GM19025 (cell line): ENCODE measurements around the gene SPRED2.
"Not testable (repeated sequence)": the region's sequence is repeated elsewhere in the genome, so short reads cannot be mapped to it uniquely, and the experiment has no call there.

ENCODE experiments used
- ATAC-seq: cut with Tn5 transposase; IDR thresholded peaks from one replicate; pipeline ENCODE4 v1.9.1; 2021; ENCODE audit warnings: mild to moderate bottlenecking, low read depth, moderate library complexity; ENCODE audit not compliant: unreplicated experiment

The SPRED2 gene

DNA sequence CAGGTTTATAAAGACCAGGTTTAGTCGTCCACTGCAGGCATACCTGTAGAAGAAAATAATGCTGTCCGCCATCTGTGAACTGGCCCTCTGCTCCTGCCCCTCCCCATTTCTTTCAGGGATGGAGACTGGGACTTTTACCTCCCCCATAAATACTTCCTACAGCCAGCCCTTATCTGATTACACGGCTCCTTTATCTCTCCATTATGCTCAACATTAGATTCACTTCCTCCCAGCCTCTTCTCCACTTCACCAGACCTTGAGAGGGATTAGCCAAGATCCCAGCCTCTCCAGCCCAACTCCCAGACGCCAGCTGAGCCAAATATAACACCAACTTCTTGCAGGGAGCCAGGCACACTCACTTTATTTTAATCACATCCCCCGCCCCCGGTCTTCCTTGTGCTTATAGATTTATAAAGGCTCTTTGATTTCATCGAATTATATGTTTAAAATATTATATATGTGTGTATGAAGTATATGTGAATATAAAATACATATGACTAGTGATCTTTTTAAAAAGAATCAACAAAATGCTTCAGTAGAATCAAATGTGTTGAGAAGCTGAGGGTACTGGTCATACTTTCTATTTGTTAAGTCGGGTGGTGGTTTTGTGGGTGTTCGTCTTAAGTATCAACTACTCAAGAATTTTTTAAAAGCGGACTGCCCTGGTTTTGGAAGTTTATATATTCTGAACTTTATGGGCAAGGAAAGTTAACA, 81.0 kb downstream of the SPRED2 start:
- ATAC-seq, result no peak

DNA sequence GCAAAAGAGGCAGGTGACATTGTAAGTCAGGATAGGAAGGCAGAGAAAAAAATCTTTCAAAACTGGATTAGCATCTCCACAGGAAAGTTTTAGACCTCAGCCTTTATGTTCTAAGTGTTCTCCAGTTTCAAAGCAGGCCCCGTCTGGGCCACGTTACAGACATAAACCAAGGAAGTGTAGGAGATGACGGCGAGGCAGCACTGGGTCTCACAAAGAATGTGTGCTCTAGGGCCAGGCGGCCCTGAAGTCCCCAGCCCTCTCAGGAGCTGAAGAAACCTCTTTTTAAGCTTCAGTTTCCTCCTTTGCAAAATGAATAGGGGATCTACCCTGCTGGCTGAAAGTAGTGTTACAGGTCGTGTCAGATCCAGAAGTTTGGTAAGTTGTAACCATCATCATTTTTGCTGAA, 81.7 kb downstream of the SPRED2 start:
- no peak for ATAC-seq

DNA sequence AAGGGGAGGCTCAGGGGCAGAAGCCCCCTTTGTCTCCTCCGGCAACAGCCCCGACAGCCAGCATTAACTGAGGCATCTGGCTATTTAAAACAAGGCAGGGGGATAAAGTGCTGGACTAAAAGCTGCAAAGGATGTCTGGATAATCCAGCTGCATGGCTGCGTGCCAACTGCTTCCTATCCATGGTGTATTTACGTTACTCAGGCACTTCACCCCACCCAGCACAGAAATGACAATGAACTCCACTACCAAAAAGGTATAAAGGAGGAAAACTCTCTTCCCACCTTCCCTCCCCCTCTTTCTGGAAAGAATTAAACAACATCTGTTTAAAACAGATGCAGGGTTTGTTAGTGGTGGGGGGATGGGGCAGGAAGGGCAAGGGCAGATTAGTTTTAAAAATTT, 82.5 kb downstream of the SPRED2 start:
- no peak for ATAC-seq

DNA sequence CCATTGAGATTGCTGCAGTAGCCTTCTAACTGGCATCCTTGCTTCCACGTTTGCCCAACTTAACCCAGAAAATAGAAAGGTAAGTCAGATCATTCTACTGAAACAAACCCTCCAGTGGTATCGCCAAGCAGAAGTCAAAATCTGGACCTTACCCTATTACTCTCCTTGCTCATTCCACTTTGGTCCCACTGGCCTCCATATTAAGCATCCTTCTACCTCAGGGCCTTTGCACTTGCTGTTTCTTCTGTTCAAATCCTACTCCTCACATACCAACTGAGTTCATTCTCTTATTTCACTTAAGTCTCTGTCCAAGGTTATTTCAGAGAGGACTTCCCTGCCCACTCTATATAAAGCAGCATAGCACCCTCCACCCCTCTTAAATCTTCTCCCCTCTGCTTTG, 84.5 kb downstream of the SPRED2 start:
- ATAC-seq, result no peak

DNA sequence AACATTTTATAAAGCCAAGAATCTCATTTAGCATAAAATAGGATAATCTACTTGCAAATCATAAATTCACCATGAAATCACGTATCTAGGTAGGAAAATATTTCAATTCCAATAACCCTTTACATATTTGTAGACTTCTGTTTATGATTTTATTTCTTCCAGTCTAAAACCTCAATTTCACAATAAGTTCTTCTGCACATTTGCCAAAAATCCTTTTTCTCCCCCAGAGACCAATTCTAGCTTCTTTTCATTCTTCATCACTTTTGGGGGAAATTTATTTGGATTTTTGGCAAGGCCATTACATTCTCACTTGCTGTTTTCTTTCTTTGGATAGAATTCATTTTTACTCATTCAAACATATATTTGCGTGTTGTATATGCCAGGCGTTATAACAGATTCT, 86.8 kb downstream of the SPRED2 start:
- no peak for ATAC-seq

DNA sequence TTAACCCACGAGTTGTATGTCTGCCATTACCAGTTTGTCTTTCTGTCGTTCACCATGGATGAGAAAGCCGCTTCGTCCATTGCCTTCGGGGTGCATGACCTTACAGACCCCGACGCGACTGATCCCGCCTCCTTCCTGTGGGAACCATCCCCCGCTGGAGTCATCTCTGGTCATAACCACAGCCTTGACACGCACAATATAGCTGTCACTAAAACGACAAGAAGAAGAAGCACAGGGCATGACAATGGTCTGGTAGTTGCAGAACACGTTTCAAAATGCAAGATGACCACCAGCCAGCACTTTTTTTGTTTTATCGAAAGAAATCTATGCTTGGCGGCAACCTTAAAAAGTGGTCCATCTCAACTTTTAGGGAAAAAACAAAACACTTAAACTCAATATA, 87.7 kb downstream of the SPRED2 start:
- ATAC-seq, result no peak

DNA sequence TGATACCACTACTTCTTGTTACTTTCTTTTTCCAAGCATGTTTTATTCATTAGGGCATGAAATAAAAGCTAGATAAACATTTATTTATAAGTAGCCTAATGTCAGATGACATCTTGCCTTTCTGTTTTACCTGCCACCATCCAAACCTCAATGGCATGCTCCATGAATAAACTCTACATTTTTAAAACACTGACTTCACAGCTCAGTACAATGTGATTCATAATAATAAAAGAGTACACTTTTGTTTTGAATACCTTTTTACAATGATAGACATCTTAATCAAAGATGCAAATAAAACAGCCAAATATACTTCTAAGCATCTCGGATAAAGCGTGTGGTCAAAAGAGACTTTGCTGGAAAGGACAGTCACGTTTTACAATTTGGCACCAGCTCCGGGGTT, 88.2 kb downstream of the SPRED2 start:
- no peak for ATAC-seq

DNA sequence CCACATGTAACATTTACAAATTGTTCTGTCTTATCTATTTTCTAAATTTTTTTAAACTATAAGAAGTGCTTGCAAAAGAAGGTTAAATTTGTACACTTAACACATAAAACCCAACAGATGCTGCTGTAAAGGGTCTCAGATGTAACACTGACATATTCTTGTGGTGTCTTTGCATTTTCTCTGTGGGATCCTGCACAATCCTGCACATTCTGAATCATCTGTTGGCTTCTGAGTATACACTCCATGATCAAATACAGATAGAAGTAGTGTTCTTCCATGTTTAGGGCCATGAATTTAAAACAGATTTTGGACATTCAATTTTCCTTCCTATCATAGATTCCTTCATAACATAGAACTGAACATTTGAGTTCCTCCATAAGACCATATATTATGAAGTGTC, 89.0 kb downstream of the SPRED2 start:
- no peak for ATAC-seq

DNA sequence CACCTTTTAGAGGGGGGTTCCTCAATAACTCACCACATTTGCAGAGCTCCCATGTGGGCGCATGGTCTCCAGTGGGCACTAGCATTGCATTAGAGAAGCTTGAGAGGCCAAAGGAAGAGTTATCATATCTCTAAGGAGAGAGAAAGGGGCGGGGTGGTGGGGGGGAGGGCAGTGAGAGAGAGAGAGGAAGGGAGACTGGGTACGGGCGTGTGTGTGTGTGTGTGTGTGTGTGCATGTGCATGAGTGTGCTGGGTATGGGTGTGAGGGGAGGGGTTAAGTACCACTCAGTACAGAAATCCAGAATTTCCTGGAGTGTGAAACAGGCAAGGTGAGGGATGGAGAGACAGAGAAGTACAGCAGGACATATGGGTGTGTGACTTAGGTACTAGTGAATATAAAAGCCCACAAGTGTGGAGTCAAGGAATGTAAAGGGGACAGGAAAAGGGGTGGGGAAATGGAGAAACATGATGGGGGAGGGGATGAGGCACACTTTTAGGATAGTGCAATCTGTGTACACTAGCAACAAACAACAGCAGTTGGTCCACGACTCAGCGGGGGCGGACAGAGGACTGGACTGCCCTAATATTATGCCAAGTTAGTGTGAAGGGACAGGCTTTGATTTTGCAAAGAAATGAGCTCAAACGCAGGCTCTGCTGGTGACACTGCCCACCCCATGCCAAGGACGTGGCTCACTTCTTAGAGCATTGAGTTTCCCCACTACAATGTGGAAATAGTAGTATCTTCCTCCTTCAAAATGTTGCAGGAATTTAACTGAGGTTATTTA, 91.3 kb downstream of the SPRED2 start:
- ATAC-seq, result no peak

DNA sequence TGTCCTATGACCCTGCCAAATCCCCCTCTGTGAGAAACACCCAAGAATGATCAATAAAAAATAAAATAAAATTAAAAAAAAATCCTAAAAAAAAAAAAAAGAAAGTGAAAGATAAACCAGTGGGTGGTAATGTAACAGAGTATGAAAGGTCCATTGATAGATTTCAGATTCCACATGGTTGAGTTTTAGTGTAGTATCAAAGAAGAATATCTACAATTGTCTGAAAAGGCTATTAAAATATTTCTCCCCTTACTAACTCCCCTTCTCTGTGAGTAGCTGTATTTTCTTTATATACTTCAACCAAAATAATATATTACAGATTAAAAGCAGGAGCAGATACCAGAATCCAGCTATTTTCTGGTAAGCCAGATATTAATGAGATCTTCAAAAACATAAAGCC, 92.8 kb downstream of the SPRED2 start:
- ATAC-seq, result no peak

DNA sequence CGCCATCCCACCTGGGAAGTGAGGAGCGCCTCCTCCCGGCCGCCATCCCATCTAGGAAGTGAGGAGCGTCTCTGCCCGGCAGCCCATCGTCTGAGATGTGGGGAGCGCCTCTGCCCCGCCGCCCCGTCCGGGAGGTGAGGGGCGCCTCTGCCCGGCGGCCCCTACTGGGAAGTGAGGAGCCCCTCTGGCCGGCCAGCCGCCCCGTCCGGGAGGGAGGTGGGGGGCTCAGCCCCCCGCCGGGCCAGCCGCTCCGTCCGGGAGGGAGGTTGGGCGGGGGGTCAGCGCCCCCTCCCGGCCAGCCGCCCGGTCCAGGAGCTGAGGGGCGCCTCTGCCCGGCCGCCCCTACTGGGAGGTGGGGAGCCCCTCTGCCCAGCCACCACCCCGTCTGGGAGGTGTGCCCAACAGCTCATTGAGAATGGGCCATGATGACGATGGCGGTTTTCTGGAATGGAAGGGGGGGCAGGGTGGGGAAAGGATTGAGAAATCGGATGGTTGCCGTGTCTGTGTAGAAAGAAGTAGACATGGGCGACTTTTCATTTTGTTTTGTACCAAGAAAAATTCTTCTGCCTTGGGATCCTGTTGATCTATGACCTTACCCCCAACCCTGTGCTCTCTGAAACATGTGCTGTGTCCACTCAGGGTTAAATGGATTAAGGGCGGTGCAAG, 93.4 kb downstream of the SPRED2 start:
- ATAC-seq, result not testable (repeated sequence)

DNA sequence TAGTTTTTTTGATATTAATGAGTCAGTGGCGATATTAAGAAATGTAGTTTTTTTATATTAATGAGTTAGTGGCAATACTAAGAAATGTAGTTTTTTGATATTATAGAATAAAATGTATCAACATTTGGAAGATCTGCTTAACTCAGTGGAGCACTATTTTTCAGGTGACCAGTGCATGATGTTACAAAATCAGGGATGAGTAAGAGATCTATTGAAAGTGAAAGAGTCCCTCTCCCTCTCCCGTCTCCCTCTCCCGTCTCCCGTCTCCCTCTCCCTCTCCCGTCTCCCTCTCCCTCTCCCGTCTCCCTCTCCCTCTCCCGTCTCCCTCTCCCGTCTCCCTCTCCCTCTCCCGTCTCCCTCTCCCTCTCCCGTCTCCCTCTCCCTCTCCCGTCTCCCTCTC, 94.5 kb downstream of the SPRED2 start:
- not testable (repeated sequence) for ATAC-seq

DNA sequence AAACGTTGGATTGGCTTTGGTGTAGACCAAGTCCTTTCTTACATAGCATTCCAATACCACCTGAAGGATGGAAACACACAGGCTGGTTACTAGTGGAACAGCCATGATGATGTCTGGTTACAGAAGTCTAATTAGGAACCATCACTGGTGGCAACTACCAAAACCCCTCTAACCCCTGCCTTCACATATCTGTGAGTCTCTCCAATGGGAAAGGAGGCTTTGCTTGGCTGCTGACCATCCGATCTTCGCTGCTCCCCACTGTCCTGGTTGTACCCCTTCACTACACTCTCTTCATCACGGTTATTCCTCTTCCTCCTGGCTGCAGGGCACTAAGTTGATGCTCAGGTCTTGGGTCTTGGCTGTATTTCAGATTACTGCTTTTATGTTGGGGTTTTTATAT, 97.7 kb downstream of the SPRED2 start:
- ATAC-seq, result no peak

DNA sequence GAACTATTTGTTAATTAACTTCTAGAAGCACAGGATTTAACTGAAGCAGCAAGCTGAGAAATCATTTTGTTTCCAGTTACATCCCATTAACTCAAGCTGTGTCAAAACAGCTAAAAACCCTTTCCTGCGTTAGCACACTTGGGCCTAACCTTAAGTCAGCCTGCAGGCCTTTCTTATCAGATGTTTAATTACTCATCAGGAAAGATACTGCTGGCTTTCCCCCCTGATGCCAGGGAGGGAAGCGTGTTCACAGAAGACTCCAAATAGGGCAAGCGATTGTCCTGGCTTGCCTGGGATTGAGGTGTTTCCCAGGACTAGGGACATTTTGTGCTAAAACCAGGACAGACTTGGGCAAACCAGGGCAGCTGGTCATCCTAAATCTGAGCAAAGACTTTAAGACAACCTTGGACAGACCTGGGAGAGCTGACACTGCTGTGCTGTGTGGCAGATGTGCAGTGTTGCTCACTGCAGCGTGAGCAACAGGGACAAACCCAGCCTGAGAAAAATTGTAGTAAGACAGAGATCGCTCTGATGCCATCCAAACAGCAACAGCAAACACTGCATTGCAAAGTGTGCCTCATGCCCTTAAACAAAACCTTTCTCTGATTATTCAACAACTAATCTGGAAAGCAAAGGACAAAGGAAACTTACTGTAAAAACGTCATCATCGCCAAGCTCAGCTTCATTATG, 100.9 kb downstream of the SPRED2 start:
- ATAC-seq, result no peak

DNA sequence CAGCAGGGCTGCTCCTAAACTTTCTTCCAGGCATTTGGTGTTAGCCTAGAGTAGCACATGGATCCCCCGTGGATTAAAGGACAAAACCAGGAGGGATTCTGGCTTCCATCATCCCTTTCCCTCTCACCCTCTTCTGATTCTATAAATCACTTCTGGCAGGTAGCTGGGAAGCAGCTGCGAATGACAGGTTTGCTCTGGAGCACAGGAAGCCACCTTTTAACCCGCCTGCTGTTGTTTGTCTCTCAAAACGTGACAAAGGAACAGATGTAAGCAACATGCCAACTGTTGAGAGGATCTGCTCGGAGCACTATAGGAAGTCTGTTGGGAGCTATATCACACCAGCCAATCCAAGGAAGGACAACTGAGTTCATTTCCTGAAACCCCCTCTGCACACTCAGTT, 102.9 kb downstream of the SPRED2 start:
- ATAC-seq, result no peak

DNA sequence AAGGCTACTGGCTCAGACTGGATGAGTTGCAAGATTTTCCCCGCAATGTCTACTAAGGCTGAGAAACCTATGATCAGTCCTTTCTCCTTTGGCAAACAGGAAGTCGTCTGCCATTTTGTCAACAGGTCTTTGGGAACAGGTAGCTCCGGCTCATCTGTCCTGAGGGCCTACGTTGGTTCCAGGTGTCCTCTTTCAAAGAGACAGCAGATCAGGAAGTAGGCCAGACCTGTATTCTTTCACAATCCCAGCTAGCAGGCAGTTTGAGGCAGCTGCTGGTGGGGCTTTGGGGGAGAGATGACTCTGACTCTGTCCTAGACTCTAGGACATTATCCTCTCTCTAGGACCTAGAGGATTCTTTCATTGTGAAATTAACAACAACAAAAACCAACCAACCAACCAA, 106.1 kb downstream of the SPRED2 start:
- no peak for ATAC-seq

DNA sequence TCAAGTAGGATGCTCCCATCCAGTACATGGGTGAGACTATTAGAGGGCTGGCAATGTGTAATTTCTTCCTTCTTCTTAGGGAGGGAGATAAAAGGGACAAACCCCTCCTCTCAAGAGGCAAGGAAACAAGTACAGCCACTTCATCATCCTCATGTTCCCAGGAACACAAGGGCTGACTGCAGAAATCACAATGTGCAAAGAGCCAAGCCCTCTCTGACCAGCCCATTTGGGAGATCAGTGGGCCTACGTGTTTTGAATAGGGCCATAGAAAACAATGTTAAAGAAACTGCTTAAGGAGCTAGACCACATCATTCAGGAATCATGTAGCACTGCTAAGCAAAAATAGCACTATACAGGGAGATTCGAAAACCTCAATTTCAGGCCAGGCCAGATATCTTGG, 107.3 kb downstream of the SPRED2 start:
- ATAC-seq, result no peak

DNA sequence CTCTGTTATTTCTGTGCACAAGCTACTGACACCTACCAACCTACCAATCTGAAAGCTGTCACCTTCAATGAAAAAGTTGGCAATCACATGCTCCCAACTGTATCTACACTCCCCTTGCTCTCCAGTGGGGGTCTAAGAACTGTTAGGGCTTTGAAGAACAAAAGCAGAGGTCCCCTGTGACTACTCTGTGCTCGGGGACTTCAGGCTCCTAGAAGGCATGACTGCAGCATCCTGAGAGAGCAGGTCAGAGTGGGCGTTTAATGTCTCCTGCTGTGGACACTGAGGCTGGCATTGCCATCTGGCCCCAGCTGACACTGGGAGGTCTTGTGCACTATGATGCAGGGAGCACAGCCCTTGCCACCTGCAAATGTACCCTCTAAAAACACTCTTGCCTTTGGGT, 111.5 kb downstream of the SPRED2 start:
- no peak for ATAC-seq

DNA sequence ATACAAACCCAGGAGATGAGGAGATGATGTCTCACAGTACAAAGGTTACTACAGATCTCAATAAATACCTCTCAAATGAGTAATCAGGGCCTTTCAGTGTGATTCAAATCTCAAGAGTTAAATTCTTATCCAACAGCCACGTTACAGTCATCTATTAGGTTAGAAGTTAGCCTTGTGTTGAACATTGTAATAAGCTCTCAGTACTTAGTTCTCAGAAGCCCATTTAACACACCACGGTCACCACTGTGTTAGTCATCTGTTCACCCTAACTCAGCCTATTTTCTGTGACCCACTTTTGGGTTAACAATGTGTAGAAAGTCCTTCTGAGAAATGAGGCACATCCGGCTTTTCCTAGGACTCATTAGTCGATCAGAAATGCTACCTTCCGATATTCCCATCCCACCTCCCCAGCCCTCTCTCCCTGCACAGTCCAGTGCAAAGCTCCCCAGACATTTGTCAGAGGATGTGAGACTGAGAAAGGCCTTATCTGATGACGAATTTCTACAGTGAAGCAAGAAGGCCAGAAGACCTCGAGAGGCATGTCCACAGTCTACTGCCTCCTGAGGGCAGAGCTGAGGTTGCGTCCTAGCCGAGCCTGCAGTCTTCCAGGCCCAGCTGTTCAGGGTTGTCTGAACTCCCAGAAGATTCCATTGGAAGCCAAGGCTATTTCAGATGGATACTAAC, 112.2 kb downstream of the SPRED2 start:
- ATAC-seq, result peak; percentile 73

DNA sequence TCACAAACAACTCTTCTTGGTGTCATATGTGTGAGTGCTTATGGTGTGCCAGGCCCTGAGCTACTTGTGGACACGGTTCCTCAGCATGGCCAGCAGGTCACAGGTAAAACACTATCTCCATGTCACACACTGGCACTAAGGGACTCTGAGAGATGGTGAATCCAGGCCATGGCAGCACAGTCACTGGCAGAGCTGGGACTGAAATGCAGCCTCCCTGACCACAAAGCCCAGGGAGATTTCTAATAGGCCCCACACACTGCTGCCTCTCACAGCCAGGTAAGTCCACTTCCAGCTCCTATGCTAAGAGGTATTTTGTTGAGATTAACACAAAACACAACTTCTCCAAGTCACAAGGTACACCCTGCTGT, 112.7 kb downstream of the SPRED2 start:
- ATAC-seq, result peak; percentile 2
